GM23338 (cell line): ENCODE measurements around the gene RHBDL3. TPM values are rescaled to one million over a fixed set of nuclear protein-coding genes. Genes with fewer than 3 reads are reported as not detected.

Experiments used
- ATAC-seq: fragments of 200-7000 bp; cut with Tn5 transposase; 3 replicates; pipeline ENCODE4 v1.9.1; 2020
- DNase-seq: peaks from one replicate; pipeline ENCODE4 v3.0.0-alpha.2; 2015; ENCODE audit warnings: low spot score
- H2AFZ ChIP-seq: fragments of 200-600 bp; sonication (generic); 2 replicates; pipeline ENCODE4 v1.8.0; 2016; ENCODE audit warnings: antibody characterized with exemption, mild to moderate bottlenecking, moderate library complexity
- H3F3A ChIP-seq: fragments of 200-600 bp; sonication (generic); replicated peaks from 2 replicates; pipeline ENCODE4 v1.8.0; 2017; ENCODE audit warnings: antibody characterized with exemption, mixed run types, low read depth
- H3K27ac ChIP-seq: fragments of 200-600 bp; sonication (generic); 2 replicates; pipeline ENCODE4 v1.6.1; 2016; ENCODE audit warnings: low read depth
- H3K27me3 ChIP-seq: fragments of 200-600 bp; sonication (generic); 2 replicates; pipeline ENCODE4 v1.8.0; 2016; ENCODE audit warnings: mild to moderate bottlenecking, mixed run types, moderate library complexity; ENCODE audit not compliant: insufficient read depth
- H3K36me3 ChIP-seq: fragments of 200-600 bp; sonication (generic); 2 replicates; pipeline ENCODE4 v1.8.0; 2016; ENCODE audit warnings: mild to moderate bottlenecking; ENCODE audit not compliant: insufficient read depth
- H3K4me1 ChIP-seq: fragments of 200-600 bp; sonication (generic); 2 replicates; pipeline ENCODE4 v1.8.0; 2016; ENCODE audit warnings: mild to moderate bottlenecking, moderate library complexity; ENCODE audit not compliant: insufficient read depth
- H3K4me2 ChIP-seq: fragments of 200-600 bp; sonication (generic); 2 replicates; pipeline ENCODE4 v1.7.1; 2017; ENCODE audit warnings: mixed run types
- H3K4me3 ChIP-seq: fragments of 200-600 bp; sonication (generic); 2 replicates; pipeline ENCODE4 v1.6.1; 2016; ENCODE audit warnings: mixed run types
- H3K79me2 ChIP-seq: fragments of 200-600 bp; sonication (generic); replicated peaks from 2 replicates; pipeline ENCODE4 v1.8.0; 2017; ENCODE audit warnings: mild to moderate bottlenecking; ENCODE audit not compliant: insufficient read depth
- H3K9me2 ChIP-seq: fragments of 200-600 bp; sonication (generic); 2 replicates; pipeline ENCODE4 v1.8.0; 2017; ENCODE audit not compliant: insufficient read depth
- H4K20me1 ChIP-seq: fragments of 200-600 bp; sonication (generic); replicated peaks from 2 replicates; pipeline ENCODE4 v1.8.0; 2017; ENCODE audit warnings: mild to moderate bottlenecking; ENCODE audit not compliant: insufficient read depth
- H3K27ac Mint-ChIP-seq: 2 replicates; pipeline ENCODE4 v1.8.0; 2020; ENCODE audit warnings: inconsistent platforms, mild to moderate bottlenecking, moderate library complexity, mixed read lengths
- H3K27me3 Mint-ChIP-seq: 3 replicates; pipeline ENCODE4 v1.8.0; 2022; ENCODE audit warnings: low read depth, mild to moderate bottlenecking, moderate library complexity, mixed read lengths, inconsistent platforms; ENCODE audit not compliant: insufficient read depth, poor library complexity
- H3K36me3 Mint-ChIP-seq: 3 replicates; pipeline ENCODE4 v1.8.0; 2021; ENCODE audit warnings: low read depth, mild to moderate bottlenecking, inconsistent platforms, moderate library complexity, mixed read lengths
- H3K4me1 Mint-ChIP-seq: 3 replicates; pipeline ENCODE4 v1.8.0; 2020; ENCODE audit warnings: mild to moderate bottlenecking, inconsistent platforms, mixed read lengths
- H3K4me3 Mint-ChIP-seq: 3 replicates; pipeline ENCODE4 v1.8.0; 2021; ENCODE audit warnings: moderate library complexity, mild to moderate bottlenecking, inconsistent platforms, mixed read lengths
- H3K9me3 Mint-ChIP-seq: 3 replicates; pipeline ENCODE4 v1.8.0; 2020; ENCODE audit warnings: moderate library complexity, mild to moderate bottlenecking, inconsistent platforms, mixed read lengths
- CREB1 ChIP-seq: fragments of 250-450 bp; sonication (Bioruptor Pico); IDR thresholded peaks from 2 replicates; pipeline ENCODE4 v1.5.0; 2020; ENCODE audit warnings: low read depth, mild to moderate bottlenecking, moderate library complexity
- EZH2 ChIP-seq: fragments of 200-600 bp; sonication (generic); IDR thresholded peaks from one replicate; pipeline ENCODE4 v1.8.0; 2017; ENCODE audit warnings: antibody characterized with exemption, mild to moderate bottlenecking, low read depth; ENCODE audit not compliant: unreplicated experiment
- EZH2phosphoT487 ChIP-seq: fragments of 200-600 bp; sonication (generic); IDR thresholded peaks from one replicate; pipeline ENCODE4 v1.8.1; 2018; ENCODE audit warnings: antibody characterized with exemption; ENCODE audit not compliant: unreplicated experiment
- JUNB ChIP-seq: IDR thresholded peaks from one replicate; pipeline ENCODE4 v1.6.1; 2016; ENCODE audit warnings: antibody characterized with exemption; ENCODE audit not compliant: unreplicated experiment
- NANOG ChIP-seq: IDR thresholded peaks from 2 replicates; pipeline ENCODE4 v1.6.1; 2016; ENCODE audit warnings: antibody characterized with exemption, borderline replicate concordance
- STAT1 ChIP-seq: IDR thresholded peaks from one replicate; pipeline ENCODE4 v1.6.1; 2016; ENCODE audit warnings: antibody characterized with exemption; ENCODE audit not compliant: unreplicated experiment
- ZNF114 ChIP-seq: fragments of 250-450 bp; sonication (Bioruptor Pico); IDR thresholded peaks from 2 replicates; pipeline ENCODE4 v1.5.0; 2020; ENCODE audit warnings: mild to moderate bottlenecking, moderate library complexity
- ZNF331 ChIP-seq: fragments of 250-450 bp; sonication (Bioruptor Pico); IDR thresholded peaks from 2 replicates; pipeline ENCODE4 v1.5.0; 2020; ENCODE audit warnings: low read depth, mild to moderate bottlenecking, moderate library complexity
- polyA plus RNA-seq: library from polyadenylated mRNA; unstranded; fragments of >200 nt; fragmentation: Nextera tagmentation; extraction: Ambion mirVana; gene quantifications from 2 replicates; pipeline ENCODE4 v1.2.1, GENCODE V29; 2016
- total RNA-seq: library from RNA; depleted of rRNA; stranded (reverse); fragments of >200 nt; shearing (Covaris generic); gene quantifications from 2 replicates; pipeline ENCODE4 v1.2.3, GENCODE V29; 2014
- TF ChIP-seq, protein P1 (sequence below): fragments of 250-450 bp; sonication (Bioruptor Pico); IDR thresholded peaks from 2 replicates; pipeline ENCODE4 v1.5.0; 2020; ENCODE audit warnings: mild to moderate bottlenecking, moderate library complexity
- TF ChIP-seq, protein P2 (sequence below), 2 experiments: fragments of 200-600 bp in 1 of 2; sonication (generic) in 1 of 2; conservative IDR thresholded peaks; 2 replicates each; pipeline versions ENCODE4 v1.5.1 to v1.6.1; 2016 to 2017; ENCODE audit warnings: antibody characterized with exemption in 2 of 2, low read depth in 2 of 2, mild to moderate bottlenecking in 2 of 2, moderate library complexity in 1 of 2
- TF ChIP-seq, protein P3 (sequence below): IDR thresholded peaks from 2 replicates; pipeline ENCODE4 v1.6.1; 2016; ENCODE audit warnings: antibody characterized with exemption
- TF ChIP-seq, protein P4 (sequence below): IDR thresholded peaks from one replicate; pipeline ENCODE4 v1.6.1; 2018; ENCODE audit warnings: antibody characterized with exemption; ENCODE audit not compliant: unreplicated experiment

The RHBDL3 gene
- total and polyA plus RNA-seq, 2 experiments from 2014 or later: 2.3 to 8.1 TPM

DNA sequence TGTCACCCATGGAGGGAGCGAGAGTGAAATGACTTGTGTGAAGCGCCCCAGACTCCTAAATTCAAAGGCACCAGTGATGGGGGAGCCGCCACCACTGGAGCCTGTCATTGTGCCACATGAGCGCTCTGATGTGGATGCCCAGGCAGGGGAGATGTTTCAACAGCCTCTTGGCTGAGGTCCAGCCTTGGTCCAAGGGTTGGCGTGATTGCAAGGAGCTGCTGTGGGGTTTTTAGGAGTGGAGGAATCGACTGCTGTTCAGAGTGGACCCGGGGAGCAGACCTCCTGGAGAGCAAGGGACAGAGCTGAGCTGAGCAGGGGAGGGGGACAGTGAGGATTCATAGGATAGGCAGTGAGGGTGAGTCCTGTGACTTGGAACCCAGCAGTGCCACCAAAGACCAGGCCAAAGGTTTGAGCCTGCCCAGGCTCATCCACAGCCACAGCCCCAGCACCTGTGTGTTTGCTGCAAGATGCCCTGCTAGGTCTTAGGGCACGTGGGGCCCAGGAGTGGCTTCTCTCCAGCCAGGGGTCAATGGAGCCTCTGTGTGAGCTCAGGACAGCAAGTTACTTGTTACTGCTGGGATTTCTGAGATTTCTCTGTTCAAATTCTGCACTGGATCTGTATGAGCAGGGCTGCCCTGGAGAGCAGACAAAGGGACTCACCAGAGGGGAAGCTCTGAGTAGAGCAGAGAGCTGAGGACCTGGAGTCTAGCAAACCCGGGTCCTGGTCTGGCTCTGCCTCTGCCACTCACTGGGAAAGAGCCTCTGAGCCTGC, 20.3 kb downstream of the RHBDL3 start (continued):
- TF ChIP-seq, protein P1, sequence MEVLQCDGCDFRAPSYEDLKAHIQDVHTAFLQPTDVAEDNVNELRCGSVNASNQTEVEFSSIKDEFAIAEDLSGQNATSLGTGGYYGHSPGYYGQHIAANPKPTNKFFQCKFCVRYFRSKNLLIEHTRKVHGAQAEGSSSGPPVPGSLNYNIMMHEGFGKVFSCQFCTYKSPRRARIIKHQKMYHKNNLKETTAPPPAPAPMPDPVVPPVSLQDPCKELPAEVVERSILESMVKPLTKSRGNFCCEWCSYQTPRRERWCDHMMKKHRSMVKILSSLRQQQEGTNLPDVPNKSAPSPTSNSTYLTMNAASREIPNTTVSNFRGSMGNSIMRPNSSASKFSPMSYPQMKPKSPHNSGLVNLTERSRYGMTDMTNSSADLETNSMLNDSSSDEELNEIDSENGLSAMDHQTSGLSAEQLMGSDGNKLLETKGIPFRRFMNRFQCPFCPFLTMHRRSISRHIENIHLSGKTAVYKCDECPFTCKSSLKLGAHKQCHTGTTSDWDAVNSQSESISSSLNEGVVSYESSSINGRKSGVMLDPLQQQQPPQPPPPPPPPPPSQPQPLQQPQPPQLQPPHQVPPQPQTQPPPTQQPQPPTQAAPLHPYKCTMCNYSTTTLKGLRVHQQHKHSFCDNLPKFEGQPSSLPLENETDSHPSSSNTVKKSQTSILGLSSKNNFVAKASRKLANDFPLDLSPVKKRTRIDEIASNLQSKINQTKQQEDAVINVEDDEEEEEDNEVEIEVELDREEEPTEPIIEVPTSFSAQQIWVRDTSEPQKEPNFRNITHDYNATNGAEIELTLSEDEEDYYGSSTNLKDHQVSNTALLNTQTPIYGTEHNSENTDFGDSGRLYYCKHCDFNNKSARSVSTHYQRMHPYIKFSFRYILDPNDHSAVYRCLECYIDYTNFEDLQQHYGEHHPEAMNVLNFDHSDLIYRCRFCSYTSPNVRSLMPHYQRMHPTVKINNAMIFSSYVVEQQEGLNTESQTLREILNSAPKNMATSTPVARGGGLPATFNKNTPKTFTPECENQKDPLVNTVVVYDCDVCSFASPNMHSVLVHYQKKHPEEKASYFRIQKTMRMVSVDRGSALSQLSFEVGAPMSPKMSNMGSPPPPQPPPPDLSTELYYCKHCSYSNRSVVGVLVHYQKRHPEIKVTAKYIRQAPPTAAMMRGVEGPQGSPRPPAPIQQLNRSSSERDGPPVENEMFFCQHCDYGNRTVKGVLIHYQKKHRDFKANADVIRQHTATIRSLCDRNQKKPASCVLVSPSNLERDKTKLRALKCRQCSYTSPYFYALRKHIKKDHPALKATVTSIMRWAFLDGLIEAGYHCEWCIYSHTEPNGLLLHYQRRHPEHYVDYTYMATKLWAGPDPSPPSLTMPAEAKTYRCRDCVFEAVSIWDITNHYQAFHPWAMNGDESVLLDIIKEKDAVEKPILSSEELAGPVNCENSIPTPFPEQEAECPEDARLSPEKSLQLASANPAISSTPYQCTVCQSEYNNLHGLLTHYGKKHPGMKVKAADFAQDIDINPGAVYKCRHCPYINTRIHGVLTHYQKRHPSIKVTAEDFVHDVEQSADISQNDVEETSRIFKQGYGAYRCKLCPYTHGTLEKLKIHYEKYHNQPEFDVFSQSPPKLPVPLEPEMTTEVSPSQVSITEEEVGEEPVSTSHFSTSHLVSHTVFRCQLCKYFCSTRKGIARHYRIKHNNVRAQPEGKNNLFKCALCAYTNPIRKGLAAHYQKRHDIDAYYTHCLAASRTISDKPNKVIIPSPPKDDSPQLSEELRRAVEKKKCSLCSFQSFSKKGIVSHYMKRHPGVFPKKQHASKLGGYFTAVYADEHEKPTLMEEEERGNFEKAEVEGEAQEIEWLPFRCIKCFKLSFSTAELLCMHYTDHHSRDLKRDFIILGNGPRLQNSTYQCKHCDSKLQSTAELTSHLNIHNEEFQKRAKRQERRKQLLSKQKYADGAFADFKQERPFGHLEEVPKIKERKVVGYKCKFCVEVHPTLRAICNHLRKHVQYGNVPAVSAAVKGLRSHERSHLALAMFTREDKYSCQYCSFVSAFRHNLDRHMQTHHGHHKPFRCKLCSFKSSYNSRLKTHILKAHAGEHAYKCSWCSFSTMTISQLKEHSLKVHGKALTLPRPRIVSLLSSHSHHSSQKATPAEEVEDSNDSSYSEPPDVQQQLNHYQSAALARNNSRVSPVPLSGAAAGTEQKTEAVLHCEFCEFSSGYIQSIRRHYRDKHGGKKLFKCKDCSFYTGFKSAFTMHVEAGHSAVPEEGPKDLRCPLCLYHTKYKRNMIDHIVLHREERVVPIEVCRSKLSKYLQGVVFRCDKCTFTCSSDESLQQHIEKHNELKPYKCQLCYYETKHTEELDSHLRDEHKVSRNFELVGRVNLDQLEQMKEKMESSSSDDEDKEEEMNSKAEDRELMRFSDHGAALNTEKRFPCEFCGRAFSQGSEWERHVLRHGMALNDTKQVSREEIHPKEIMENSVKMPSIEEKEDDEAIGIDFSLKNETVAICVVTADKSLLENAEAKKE (CRISPR knock-in tag): no peak

DNA sequence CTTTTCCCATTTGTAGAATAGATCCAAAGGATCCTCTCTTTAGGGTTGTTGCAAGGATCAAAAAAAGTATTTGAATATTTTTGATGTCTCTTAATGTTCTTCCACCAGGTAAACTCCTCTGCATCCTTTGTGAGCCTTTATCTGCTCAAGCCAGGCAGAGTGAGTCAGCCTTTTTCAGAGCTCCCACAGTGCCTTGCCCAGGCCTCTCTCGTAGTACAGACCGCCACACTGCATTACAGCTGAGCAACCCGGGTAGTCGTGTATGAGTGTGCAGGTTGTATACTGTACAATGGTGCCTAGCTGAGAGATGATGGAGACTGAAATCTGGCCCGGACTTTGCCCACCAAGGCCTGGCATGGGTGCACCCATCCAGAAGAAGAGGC, 20.9 kb downstream of the RHBDL3 start:
- H3K27ac Mint-ChIP-seq: no peak overlapping the region
- Histone ChIP-seq H4K20me1 (no peaks in the 10 kb centered on the region), H3F3A (peaks cover 28% of the 10 kb centered on the region), H3K4me3 (no peak overlapping the region), H3K27ac (no peak overlapping the region), H2AFZ (no peak overlapping the region), H3K9me2 (no peaks in the 10 kb centered on the region), H3K27me3 (no peaks in the 10 kb centered on the region), H3K79me2 (no peaks in the 10 kb centered on the region), H3K4me2 (no peak overlapping the region), H3K4me1 (peaks cover 37% of the 10 kb centered on the region), H3K36me3 (no peaks in the 10 kb centered on the region)
- H3K27me3 Mint-ChIP-seq: peaks cover 9% of the 10 kb centered on the region
- H3K4me1 Mint-ChIP-seq: peaks cover 53% of the 10 kb centered on the region
- no peak for TF ChIP-seq JUNB
- TF ChIP-seq ZNF114: no peak
- TF ChIP-seq EZH2: no peak
- no peak for TF ChIP-seq NANOG
- TF ChIP-seq, protein P2, sequence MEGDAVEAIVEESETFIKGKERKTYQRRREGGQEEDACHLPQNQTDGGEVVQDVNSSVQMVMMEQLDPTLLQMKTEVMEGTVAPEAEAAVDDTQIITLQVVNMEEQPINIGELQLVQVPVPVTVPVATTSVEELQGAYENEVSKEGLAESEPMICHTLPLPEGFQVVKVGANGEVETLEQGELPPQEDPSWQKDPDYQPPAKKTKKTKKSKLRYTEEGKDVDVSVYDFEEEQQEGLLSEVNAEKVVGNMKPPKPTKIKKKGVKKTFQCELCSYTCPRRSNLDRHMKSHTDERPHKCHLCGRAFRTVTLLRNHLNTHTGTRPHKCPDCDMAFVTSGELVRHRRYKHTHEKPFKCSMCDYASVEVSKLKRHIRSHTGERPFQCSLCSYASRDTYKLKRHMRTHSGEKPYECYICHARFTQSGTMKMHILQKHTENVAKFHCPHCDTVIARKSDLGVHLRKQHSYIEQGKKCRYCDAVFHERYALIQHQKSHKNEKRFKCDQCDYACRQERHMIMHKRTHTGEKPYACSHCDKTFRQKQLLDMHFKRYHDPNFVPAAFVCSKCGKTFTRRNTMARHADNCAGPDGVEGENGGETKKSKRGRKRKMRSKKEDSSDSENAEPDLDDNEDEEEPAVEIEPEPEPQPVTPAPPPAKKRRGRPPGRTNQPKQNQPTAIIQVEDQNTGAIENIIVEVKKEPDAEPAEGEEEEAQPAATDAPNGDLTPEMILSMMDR (conservative IDR thresholded peaks at IDR 0.05; ENCODE audit: low read depth in 2 of 2): no peak
- TF ChIP-seq, protein P3, sequence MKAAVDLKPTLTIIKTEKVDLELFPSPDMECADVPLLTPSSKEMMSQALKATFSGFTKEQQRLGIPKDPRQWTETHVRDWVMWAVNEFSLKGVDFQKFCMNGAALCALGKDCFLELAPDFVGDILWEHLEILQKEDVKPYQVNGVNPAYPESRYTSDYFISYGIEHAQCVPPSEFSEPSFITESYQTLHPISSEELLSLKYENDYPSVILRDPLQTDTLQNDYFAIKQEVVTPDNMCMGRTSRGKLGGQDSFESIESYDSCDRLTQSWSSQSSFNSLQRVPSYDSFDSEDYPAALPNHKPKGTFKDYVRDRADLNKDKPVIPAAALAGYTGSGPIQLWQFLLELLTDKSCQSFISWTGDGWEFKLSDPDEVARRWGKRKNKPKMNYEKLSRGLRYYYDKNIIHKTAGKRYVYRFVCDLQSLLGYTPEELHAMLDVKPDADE: no peak
- TF ChIP-seq CREB1 (CRISPR knock-in tag): no peak
- no peak for TF ChIP-seq ZNF331
- TF ChIP-seq, protein P4, sequence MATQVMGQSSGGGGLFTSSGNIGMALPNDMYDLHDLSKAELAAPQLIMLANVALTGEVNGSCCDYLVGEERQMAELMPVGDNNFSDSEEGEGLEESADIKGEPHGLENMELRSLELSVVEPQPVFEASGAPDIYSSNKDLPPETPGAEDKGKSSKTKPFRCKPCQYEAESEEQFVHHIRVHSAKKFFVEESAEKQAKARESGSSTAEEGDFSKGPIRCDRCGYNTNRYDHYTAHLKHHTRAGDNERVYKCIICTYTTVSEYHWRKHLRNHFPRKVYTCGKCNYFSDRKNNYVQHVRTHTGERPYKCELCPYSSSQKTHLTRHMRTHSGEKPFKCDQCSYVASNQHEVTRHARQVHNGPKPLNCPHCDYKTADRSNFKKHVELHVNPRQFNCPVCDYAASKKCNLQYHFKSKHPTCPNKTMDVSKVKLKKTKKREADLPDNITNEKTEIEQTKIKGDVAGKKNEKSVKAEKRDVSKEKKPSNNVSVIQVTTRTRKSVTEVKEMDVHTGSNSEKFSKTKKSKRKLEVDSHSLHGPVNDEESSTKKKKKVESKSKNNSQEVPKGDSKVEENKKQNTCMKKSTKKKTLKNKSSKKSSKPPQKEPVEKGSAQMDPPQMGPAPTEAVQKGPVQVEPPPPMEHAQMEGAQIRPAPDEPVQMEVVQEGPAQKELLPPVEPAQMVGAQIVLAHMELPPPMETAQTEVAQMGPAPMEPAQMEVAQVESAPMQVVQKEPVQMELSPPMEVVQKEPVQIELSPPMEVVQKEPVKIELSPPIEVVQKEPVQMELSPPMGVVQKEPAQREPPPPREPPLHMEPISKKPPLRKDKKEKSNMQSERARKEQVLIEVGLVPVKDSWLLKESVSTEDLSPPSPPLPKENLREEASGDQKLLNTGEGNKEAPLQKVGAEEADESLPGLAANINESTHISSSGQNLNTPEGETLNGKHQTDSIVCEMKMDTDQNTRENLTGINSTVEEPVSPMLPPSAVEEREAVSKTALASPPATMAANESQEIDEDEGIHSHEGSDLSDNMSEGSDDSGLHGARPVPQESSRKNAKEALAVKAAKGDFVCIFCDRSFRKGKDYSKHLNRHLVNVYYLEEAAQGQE: no peak
- TF ChIP-seq EZH2phosphoT487: no peak
- TF ChIP-seq STAT1: no peak
- ATAC-seq: no peak
- no peaks in the 10 kb centered on the region for H3K9me3 Mint-ChIP-seq
- H3K4me3 Mint-ChIP-seq: no peak overlapping the region; the same call in 2 of the 3 replicates
- no peak for DNase-seq
- no peaks in the 10 kb centered on the region; the same call in 2 of the 3 replicates for H3K36me3 Mint-ChIP-seq
